GM21737 (cell line): ENCODE data around the gene PTPRA.
"Not testable (repeated sequence)": the region's sequence is repeated elsewhere in the genome, so short reads cannot be mapped to it uniquely, and the experiment has no call there.

ENCODE experiments used
- ATAC-seq: cut with Tn5 transposase; IDR thresholded peaks from one replicate; pipeline ENCODE4 v1.9.1; 2021; ENCODE audit warnings: mild to moderate bottlenecking, moderate library complexity; ENCODE audit not compliant: unreplicated experiment

PTPRA gene, protein sequence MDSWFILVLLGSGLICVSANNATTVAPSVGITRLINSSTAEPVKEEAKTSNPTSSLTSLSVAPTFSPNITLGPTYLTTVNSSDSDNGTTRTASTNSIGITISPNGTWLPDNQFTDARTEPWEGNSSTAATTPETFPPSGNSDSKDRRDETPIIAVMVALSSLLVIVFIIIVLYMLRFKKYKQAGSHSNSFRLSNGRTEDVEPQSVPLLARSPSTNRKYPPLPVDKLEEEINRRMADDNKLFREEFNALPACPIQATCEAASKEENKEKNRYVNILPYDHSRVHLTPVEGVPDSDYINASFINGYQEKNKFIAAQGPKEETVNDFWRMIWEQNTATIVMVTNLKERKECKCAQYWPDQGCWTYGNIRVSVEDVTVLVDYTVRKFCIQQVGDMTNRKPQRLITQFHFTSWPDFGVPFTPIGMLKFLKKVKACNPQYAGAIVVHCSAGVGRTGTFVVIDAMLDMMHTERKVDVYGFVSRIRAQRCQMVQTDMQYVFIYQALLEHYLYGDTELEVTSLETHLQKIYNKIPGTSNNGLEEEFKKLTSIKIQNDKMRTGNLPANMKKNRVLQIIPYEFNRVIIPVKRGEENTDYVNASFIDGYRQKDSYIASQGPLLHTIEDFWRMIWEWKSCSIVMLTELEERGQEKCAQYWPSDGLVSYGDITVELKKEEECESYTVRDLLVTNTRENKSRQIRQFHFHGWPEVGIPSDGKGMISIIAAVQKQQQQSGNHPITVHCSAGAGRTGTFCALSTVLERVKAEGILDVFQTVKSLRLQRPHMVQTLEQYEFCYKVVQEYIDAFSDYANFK

DNA sequence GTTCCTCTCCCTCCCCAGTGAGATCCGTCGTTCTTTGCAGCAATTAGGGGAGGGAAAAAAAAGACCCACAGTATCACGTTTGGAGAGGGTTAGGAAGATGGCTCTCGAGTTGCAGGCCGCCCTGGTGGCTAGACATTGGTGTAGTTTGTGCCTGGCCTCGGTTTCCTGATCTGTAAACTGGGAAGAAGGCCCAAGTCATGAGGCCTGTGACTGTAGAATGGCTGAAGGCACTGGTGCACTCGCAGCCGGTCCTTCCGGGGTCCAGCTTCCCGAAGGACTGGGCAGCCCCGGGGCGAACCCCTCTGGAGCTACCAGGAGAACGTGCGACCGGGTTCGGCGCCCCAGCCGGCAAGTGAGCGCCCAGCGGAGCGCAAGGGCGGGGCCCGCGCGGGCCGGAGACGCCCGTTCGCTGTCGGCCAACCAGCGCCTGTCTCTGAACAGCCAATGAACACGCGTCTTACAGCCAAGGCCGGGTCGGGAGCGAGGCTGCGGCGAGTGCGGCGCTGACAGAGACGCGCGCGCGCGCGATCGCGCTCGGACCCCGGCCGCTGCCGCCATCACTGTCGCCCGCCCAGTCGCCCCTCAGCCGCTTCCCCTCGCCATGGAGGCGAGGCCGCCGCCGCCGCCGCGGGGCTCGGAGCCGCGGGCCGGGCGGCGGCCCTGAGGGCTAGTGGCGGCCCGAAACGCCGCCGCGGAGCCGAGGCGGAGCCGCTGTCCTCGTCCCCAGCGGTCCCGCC is at the start of gene PTPRA:
PTPRA (plus strand) TSS at position 472 of the 737 bp plus-strand sequence. CDS start 90,797 bp downstream, outside the sequence.
- ATAC-seq, result peak; percentile 89

DNA sequence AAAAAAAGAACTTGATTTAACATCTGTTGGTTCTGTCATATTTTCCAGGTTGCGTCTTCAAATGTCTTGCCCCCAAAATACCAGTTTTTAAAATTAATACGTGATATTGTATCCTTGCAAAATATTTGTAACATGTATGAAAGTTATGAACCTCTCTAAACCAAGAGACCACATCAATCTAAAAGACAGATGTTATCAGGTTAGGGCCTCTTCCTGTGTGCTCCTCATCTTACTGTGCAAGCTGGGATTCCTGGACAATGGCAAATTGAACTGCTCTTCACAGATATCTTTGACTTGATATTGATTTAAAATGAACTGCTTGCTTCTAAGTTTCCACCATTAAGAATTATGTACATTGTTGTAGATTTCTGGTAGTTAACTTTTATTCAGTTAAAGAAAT is 47.5 kb upstream of the PTPRA start:
- no peak for ATAC-seq

DNA sequence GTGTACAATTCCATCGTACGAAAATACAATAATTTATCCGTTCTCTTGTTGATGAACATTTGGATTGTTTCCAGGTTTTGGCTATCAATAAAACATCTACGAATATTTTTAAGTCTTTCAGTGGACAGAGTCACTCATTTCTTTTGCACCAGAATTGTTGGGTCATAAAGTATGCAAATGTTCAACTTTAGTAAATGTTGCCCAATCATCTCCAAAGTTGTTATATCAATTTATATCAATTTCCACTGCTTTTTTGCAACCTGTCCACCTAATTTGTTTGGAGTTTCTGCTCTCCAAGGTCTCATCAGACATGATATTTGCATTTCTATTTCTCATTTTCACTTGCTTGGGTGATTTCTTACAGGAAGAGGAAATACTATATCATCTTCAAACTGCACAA is 46.6 kb upstream of the PTPRA start:
- no peak for ATAC-seq

DNA sequence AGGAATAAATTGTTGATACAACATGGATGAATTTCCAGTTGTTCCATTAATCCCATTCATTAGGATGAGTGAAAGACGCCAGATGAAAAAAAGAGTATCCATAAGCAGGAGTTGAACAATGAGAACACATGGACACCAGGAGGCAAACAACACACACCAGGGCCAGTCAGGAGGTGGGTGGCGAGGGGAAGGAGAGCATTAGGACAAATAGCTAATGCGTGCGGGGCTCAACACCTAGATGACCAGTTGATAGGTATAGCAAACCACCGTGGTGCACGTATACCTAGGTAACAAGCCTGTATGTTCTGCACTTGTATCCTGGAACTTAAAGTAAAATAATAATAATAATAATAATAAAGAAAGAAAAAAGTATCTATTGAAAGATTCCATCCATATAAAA is 43.9 kb upstream of the PTPRA start:
- ATAC-seq, result no peak

DNA sequence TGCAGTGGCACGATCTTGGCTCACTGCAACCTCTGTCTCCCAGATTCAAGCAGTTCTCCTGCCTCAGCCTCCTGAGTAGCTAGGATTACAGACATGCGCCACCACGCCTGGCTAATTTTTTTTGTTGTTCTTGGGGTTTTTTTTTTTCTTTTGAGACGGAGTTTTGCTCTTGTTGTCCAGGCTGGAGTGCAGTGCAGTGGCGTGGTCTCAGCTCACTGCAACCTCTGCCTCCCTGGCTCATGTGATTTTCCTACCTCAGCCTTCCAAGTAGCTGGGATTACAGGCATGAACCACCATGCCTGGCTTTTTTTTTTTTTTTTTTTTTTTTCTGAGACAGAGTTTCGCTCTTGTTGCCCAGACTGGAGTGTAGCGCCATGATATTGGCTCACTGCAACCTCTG is 42.1 kb upstream of the PTPRA start:
- not testable (repeated sequence) for ATAC-seq

DNA sequence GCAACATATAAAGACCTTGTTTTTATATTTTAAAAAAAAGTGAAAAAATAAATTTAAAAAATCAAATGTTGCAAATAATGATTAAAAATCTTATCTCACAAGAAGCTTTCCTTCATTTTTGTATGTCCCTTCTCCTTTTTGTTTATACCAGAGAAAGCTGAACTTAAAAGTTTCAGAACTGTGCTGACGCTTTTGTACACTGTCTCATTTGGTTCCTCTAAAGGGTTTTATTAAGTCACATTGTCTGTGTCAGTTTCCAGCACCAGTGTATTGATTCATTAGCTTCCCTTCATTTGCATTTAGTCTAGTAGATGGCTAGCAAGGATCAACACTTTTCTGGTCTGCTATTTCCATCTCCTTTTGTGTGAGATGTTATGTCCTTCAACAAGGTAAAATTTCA is 39.5 kb upstream of the PTPRA start:
- ATAC-seq, result no peak

DNA sequence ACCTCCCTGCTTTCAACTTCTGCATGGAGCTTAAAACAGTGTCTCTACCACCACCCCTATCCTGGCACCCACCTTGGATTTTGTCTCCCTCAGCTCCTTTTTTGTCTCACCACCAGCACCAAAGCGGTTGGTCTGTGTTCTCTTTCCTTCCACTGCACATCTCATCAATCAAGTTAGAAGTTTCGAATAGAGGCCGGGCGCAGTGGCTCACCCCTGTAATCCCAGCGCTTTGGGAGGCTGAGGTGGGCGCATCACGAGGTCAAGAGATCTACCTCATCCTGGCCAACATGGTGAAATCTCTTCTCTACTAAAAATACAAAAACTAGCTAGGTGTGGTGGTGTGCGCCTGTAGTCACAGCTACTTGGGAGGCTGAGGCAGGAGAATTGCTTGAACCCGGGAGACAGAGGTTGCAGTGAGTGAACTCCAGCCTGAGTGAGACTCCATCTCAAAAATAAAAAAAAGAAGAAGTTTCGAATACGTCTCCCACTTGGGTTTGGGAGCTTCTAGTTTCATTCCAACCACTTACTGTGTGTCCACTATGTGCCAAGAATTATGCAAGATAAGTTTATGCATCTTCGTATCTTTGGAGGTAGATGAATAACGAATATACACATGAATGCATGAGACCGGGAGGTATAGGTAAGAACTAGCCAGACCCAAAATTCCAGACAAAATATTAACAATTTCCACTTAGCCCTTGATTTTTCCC is 38.7 kb upstream of the PTPRA start:
- ATAC-seq, result no peak

DNA sequence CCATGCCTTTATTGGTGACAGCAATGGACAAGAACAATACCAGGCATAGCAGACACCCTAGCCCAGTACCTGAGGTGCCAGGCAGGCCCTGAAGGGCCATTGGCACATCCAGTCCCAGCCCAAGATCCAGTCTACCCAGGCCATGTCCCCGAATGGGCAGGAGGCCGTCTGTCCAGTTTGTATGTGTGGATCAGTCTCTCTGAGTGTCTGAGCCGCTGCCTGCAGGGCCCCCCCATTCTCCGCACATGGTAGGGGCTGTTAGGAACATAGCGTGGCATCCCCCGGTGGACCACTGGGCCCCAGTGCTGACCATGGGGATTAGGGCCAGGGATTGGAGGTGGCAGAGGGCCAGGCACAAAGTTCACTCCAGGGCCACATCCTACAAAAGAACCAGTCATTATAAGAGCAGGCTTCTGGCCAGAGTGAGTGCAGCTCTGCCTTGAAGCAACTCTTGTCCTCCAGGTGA is 37.9 kb upstream of the PTPRA start:
- no peak for ATAC-seq

DNA sequence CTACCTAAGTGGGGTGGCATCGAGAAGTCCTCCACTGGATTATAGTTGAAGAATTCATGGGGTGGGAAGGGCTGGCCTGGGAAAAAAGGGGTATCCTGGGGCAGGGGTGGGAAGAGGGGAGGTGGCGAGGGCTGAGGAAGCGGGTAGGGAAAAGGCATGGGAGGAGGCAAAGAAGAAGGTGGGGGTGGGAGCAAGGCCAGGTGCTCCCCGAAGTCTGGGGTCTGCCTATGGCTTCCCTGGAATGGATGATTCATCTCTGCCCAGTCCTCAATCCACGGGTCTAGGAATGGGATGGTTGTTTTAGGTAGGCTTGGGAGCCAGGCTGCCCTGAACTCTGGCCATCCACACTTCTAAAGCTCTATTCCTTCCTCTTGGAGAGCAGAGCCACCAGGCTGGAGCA is 37.2 kb upstream of the PTPRA start:
- no peak for ATAC-seq

DNA sequence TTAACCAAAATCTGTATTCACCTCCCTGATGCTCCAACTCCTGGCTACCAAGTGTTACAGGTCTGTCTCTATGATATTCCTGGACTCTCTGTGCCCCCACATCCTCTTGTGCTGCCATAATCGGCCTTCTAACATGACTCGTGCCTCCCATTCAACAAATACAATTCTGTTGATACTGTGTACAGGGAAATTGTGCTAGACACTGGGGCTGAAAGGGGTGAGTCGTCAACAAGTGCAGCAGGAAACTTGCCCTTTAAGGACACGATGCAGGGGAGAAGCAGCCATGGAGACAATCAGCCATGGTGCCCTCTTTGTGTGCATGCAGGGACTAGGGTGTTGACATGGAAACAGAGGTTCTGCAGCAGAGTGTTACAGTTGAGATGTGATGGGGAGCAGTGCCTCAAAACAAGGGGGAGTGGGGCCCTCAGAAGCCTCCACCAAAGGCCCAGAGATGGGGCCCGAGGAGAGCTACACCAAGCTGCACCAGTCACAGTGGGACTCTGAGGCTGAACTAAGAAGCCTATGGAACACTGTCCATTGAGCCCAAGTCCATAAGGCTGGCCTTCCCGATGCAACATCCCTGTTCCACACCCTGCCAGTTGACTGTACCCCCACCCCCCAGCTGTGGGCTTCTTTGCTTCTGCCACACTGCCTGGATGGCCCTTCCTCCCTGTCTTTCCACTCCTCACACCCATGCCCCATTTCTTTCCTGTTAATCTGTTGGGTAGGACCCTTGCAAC is 35.9 kb upstream of the PTPRA start:
- ATAC-seq, result no peak

DNA sequence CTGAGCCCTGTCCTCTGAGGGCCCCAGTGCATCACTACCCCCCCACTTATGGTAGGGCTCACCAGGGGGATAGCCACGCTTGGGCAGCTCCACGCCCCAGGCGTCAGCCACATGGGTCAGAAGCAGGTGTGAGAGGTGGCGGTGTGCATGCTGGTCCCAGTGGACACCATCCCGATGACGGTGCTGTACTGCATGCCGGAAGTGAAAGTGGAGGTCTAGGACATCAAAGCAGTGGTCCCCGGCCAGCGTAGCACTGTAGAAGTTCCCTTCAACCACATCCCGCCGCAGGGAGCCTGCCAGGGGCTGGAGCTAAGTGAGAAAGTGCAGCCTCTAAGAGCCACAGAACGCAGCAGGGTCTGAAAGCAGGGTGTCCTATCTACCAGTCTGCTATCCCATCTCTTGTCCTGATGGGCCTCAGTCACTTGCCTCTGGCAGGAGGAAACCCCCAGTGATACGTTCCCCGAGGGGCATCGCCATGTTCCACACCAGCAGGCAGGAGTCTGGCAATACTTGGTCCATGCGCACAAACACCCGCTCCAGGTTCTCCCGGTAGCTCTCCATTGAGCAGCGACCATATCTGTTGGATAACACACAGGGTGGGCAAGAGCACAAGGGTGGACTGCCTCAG is 35.0 kb upstream of the PTPRA start:
- ATAC-seq, result no peak

DNA sequence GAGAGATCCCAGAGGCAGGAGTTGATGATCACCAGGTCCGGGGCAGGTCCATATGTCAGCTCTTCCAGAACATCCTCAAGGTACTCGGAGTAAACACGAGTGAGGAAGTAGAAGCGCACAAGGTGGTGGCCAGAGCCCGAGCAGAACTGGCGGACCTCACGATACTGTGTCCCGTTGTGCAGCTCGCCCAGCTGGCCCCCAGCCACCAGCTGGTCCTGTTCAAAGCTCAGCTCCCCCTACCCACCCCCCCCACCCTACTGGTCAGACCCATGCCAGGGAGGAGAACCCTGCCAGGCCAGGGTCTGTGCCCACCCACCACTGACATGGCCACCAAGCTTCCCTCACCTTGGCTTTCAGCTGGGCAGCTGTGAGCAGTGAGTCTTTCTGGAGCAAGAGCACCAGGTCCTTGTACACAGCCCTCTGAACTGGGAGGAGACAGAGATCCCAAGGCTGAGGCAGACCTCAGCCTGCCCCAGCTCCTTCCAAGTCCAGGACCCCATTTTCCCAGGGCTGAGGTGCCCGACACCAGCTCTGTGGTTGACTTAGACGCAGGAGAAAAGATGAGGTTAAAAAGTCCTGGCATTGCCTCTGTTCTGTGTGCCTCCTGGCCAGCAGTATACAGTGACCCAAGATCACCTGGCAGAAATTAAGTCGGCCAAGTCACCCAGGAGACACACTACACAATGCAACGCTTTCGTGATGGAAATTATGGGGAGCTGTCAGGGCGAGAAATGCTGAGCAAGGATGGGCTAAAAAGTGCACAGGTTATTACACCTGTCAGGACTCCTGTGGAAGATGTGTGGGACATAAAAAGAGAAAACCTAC is 34.2 kb upstream of the PTPRA start:
- ATAC-seq, result no peak

DNA sequence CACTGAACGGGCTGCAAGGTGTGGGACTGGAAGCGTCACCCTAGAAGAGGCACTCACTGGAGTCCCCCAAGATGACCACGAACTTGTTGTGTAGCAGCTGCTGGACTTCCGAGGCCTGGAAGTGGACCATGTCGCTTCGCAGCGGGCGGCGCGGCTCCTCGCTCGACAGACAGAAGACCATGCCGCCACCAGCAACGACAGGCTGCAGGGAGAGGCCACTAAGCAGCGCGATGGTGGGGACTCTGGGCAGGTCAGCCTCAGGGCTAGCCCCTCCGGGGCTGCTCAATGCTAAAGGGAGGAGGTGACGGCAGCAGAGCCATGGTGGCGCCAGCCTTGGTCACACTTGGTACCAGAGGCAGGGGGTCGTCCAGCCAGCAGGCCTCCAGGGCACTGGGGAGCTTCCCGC is 33.5 kb upstream of the PTPRA start:
- no peak for ATAC-seq

DNA sequence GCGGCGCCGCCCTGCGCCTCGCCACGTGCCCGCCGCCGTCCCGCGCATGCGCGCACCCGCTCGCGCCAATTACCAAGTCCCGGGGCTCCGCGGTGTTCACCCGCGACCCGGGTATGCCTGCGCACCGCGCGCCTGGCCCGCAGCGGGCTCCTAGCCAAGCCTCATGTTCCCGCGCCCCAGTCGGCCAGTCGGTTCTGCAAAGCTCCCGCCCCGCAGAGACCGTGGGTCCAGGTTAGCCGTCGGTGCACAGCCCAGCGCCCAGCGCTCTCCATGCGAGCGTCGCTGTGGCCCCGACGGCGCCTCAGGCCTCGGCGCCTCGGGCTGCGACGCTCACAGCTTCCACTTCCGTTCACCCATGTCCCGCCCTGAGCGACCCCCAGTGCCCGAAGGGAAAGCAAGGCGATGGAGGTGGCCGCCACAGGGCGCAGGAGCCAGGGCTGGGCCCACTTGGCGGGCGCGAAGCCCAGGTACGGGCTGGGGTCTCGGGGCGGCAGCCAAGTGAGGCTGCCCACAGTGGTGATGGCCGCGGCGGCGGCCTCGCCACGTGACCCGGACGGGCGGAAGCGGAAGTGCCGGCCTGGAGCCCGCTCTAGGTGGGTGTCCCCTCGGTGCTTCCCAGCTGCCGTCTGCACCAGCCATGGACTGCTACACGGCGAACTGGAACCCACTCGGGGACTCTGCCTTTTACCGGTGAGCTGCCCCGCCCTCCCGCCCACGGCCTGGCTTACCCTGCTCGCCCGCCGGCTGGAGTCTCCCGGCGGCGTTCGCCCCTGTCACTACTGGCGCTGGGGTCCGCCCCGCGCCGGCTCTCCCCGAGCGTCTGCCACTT is 32.9 kb upstream of the PTPRA start, which contains the start of the genes PCED1A and VPS16:
PCED1A (minus strand) TSS at position 518 of the 829 bp plus-strand sequence. CDS start 743 bp downstream, outside the sequence.
VPS16 (plus strand) TSS at position 608 of the 829 bp plus-strand sequence; CDS start at position 638, 30 bp downstream.
- ATAC-seq, result peak; percentile 92

DNA sequence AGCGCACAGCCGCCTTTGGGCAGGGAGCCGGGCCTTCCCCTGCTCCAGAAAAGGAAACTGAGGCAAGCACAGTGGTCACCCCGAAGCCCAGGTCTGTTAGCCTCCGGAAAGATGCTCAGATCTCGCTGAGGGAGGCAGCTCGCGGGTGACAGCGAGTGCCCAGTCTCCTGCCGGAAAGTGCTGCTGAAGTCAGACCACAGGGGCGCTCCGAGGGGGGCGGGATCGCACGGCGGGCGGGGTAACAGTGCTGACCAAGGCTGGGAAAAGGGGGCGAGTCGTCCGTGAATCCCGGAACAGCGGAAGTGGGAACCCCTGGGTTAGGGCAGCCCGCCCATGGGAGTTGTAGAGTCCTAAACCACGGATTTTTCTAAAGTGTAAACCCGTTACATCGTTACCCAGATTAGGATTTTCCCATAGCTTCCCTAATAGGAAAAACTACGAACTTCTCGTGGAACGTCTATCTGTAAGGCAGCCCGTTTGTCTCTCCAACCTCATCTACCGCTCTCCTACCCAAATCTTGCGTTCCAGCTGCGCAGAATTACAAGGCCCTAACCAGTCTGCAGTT is 32.2 kb upstream of the PTPRA start:
- peak; percentile 32 for ATAC-seq

DNA sequence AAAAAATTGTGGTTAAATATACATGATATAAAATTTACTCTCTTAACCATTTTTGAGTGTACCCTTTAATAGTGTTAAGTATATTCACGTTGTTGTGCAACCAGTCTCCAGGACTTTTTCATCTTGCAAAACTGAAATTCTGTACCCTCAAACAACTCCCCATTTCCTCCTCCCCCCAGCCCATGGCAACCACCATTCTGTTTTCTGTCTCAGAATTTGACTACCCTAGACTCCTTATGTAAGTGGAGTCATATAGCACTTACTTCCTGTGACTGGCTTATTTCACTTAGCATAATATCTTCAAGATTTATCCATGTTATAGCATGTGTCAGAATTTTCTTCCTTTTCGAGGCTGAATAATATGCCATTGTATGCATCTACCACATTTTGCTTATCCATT is 27.7 kb upstream of the PTPRA start:
- no peak for ATAC-seq

DNA sequence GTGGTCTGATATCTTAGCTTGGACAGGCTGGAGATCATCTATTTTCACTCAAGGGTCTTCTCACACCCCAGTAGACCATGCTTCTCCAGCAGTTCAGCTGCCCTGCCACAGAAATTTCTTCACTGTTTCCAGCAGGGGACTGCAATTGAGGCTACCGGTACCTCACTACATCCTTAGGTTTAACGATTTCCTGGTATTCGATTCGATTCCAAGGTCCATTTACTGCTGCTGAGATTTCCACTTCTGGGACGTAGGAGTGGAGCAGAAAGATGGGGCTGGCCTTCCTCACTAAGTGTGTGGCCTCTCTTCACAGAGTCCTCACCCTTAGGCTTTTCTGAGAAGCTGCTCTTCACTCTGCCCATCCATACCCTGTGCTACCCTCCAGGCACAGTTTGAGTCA is 26.6 kb upstream of the PTPRA start:
- no peak for ATAC-seq
